ENCODE measurements around the gene NCOA6.

DNA sequence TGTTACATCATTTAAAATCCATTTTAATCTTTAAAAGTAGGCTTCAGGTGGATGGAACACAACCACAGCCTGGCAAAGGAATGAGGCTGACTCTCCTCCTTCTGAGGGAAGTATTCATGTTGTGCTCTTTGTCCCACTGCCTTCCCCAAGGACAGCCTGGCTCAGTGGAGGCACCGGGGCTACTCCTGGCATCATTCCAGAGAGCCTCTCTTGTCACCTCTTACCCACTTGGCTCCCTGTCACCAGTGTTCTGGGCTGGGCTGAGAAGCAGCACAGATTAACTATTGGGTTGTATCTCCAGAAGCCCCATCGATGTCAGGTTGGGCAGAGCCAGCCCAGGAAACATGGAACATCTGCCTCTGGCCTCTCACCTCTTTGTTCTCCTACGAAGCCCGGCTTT, 132.0 kb downstream of the NCOA6 start:
- TF ChIP-seq POLR2A (IDR thresholded peaks at IDR 0.05; ENCODE audit: low read length) (no peak), GATA1 (IDR thresholded peaks at IDR 0.05; ENCODE audit: low read depth, low read length) (no peak)
